HG03442 (cell line): ENCODE measurements around the gene PRSS21.

Experiments used
- ATAC-seq: cut with Tn5 transposase; IDR thresholded peaks from one replicate; pipeline ENCODE4 v1.9.1; 2021; ENCODE audit warnings: mild to moderate bottlenecking, moderate library complexity; ENCODE audit not compliant: unreplicated experiment

Gene PRSS21

GRCh38 chr16:2825049-2825742 is 8.2 kb downstream of the PRSS21 start:
- no peak for ATAC-seq

DNA sequence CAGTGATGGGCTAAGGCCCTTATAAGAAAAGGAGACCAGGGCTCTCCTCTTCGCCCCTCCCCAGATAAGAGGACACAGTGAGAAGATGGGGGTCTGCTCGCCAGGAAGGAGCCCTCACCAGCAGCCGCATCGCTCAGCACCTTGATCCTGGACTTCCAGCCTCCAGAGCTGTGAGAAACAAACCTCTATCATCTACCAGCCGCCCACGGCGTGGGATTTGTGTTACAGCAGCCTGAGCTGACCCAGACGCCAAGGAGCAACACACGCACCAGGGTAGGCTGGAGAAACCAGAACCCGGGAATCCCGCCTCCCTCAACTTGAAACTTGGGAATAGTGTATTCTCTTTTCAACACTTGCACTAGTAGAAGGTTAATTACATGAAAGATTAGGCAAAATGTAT is 8.9 kb downstream of the PRSS21 start:
- no peak for ATAC-seq

DNA sequence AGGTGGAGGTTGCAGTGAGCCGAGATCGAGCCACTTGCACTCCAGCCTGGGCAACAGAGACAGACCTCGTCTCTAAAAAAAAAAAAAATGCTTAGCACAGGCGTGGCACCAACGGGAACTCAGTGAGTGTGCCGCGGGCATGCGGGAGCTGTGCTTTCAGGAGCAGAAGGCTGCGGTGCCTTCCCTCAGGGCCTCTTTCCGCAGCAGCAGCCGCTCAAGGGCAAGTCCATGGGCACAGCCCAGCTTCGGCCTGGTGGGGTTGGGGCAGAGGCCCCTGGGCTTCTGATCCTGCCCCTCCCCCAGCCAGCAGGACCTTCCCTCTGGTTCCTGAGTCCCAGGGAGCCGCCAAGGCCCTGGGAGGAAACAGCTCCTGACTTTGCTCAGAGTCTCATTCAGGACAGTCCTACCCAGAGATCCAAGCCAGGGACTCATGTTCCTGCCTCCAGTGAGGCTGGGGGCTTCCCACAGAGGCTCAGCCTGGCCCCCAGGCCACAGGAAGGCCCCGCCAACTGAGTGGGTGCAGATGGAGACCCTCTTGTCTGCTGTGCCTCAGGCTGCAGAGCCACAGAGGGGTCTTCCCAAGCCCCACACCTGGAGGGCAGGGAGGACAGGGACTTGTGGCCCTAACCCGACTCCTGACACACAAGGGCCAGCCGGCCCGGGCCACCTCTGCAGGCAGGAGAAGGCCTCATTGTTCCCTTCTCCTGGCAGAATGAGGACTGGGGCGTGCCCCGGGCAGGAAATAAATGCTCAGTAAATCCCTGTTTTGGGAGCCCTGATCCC is 9.7 kb downstream of the PRSS21 start:
- ATAC-seq: no peak

GRCh38 chr16:2827374-2827791 is 10.3 kb downstream of the PRSS21 start:
- no peak for ATAC-seq

- ATAC-seq: no peak
Measured at GRCh38 chr16:2827831-2828520, 10.9 kb downstream of the PRSS21 start.

- ATAC-seq: no peak
Measured at GRCh38 chr16:2828521-2828840, 11.4 kb downstream of the PRSS21 start.

DNA sequence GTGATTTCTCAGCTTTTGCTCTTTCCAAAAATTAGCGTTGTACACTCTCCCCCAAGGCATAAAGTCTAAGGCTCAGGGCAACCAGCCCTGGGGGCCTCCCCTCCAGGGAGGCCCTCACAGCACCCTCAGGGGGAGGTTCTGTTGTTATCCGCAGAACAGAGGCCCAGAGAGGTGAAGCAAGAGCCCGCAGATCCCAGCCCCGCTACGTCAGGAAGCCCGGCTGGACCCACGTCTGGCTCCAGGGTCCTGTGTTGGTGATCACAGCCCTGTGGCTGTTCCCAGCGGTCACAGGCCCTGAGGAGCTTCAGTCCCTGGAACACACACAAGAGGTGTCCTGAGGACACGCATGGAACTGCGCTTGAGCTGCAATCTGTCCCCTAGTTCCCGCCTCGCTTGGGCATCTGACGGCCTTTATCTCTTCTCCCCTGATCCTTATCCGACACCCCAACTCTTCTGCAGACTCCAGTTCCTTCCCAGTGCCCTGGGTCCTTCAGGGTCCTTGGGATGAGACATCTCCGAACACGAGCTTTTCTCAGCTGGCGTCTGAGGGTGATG is 11.9 kb downstream of the PRSS21 start:
- no peak for ATAC-seq

- ATAC-seq: no peak
Measured at GRCh38 chr16:2829501-2830354, 12.7 kb downstream of the PRSS21 start, which contains the start of gene ZG16B. TSS of gene ZG16B (plus strand) at chr16:2830303. CDS start at chr16:2830442, 139 bp downstream.

GRCh38 chr16:2830355-2830695 is 13.3 kb downstream of the PRSS21 start:
- no peak for ATAC-seq

- no peak for ATAC-seq
Measured at GRCh38 chr16:2831203-2831602, 14.2 kb downstream of the PRSS21 start.

- ATAC-seq: no peak
Measured at GRCh38 chr16:2833776-2834175, 16.7 kb downstream of the PRSS21 start.

DNA sequence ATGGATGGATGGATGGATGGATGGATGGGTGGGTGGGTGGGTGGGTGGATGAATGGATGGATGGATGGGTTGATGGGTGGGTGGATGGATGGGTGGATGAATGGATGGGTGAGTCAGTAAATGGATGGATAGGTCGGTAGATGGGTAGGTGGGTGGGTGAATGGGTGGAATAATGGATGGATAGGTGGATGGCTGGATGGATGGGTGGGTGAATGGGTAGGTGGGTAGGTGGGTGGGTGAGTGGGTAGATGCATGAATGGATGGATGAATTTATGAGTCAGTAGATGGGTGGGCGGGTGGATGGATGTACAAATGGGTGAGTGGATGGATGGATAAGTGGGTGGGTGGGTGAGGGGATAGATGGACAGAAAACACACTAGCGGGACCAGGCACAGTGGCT is 17.9 kb downstream of the PRSS21 start:
- no peak for ATAC-seq

DNA sequence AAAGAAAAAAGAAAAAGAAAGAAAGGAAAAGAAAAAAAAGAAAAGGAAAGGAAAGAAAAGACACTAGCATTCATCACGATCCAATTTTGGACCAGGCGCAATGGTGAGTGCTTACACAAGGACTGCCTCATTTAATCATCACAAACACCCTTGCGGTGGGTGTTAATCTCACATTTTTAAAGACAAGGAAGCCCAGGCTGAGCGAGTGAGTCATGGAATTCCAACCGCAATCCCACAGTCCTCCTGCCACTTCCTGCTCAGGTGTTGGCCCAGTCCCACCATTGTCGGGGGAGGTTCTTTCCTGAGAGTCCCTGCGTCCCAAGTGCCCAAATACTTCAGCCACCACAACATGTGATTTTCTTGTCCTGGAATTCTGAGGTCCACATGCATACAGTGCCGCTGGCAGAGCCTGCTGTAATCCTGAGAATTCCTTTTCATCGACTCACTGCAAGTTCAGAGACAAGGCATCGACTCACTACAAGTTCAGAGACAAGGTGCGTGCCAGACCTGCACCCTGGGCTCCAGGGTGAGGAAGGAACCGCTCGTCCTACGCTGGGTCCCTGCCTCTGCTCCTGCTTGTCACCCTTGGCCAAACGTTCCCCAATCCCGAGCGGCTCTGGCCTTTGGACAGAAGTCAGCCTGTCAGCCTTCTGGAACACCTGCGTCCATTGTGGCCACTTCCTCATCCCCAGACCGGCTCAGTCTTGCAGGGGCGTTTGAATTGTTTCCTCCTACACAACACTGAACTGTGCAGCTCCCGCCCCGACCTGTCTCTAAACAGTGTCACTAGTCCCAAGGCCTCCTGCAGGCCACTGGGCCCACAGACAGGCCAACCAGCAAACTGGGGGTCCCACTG is 18.8 kb downstream of the PRSS21 start:
- ATAC-seq: no peak

- no peak for ATAC-seq
Measured at GRCh38 chr16:2836646-2837508, 19.8 kb downstream of the PRSS21 start.

GRCh38 chr16:2838928-2839327 is 21.9 kb downstream of the PRSS21 start:
- ATAC-seq: no peak

DNA sequence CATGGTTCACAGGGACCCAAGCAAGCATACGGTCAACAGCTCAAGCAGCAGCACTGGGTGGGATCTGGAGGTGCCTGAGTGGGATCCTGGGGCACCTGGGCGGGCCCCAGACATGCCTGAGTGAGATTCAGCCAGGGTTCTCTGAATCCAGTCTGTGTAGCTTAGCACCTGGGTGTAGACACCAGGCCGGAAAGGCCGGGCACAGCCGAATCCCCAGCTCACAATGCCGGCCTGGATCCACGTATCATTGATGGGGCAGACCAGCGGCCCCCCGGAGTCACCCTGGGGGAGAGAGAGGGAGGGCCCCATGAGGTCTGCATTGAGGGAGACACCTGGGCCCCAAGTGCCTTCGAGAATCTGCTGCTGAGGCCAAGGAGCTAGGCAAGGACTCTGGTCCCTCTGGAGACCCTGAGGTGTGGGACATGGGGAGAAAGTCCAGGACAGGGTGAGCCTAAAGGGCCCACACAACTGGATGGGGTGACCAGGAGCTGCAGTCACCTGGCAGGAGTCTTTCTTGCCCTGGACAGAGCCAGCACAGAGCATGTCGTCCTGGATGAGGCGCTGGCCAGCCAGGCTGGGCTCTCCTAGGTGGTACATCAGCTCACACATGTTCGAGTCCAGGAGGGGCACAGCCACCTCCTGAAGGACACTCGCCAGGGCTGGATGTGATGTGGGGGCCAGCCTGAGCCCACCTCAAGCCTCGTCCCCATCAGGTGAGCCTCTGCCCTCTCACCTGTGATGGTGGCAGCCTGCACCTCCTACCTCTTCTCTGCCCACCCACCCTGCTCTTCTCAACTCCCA is 22.8 kb downstream of the PRSS21 start:
- no peak for ATAC-seq

DNA sequence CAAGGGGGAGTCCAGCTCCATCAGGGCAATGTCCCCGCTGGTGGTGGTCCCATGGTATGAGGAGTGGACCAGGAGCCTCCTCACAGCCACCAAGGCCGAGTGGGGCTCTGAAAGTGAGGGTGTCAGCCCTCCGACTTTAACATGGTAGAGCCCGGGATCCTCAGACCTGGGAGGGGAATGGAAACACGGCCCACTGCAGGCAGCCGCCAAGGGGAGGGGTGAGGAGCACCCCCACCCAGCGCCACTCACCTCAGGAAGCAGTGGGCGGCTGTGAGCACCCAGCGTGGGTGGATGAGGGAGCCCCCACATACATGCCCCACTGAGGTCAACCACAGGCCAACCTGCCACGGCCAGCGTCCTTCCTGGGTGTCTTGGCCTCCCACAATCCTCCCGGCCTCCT is 23.9 kb downstream of the PRSS21 start:
- no peak for ATAC-seq
